Measurements from ENCODE around the gene PDYN.

Gene PDYN

GRCh38 chr20:1949347-1950100 lies 44.3 kb downstream of the PDYN start:
- DNase-seq, result no peak

GRCh38 chr20:1947535-1947846 lies 46.4 kb downstream of the PDYN start:
- DNase-seq, result no peak

- DNase-seq, result no peak
Measured at GRCh38 chr20:1946762-1947534, 46.9 kb downstream of the PDYN start.

GRCh38 chr20:1946442-1946761 lies 47.5 kb downstream of the PDYN start:
- no peak for DNase-seq

GRCh38 chr20:1945660-1946059 lies 48.2 kb downstream of the PDYN start:
- DNase-seq, result no peak

GRCh38 chr20:1945134-1945618 lies 48.7 kb downstream of the PDYN start:
- DNase-seq, result no peak

- DNase-seq, result no peak
Measured at GRCh38 chr20:1944345-1945091, 49.3 kb downstream of the PDYN start.

GRCh38 chr20:1943275-1944002 lies 50.4 kb downstream of the PDYN start:
- DNase-seq, result no peak

GRCh38 chr20:1942486-1943274 lies 51.2 kb downstream of the PDYN start:
- DNase-seq, result no peak

- no peak for DNase-seq
Measured at GRCh38 chr20:1942061-1942460, 51.8 kb downstream of the PDYN start.

GRCh38 chr20:1941226-1941625 lies 52.6 kb downstream of the PDYN start:
- no peak for DNase-seq

GRCh38 chr20:1940581-1940980 lies 53.3 kb downstream of the PDYN start:
- no peak for DNase-seq

- no peak for DNase-seq
Measured at GRCh38 chr20:1939270-1939595, 54.6 kb downstream of the PDYN start.

GRCh38 chr20:1938464-1939269 lies 55.2 kb downstream of the PDYN start:
- DNase-seq, result no peak

- DNase-seq, result no peak
Measured at GRCh38 chr20:1937316-1937976, 56.4 kb downstream of the PDYN start.

GRCh38 chr20:1935696-1936366 lies 58.0 kb downstream of the PDYN start:
- no peak for DNase-seq

GRCh38 chr20:1934721-1935573 lies 58.9 kb downstream of the PDYN start:
- DNase-seq, result no peak

GRCh38 chr20:1934156-1934555 lies 59.7 kb downstream of the PDYN start:
- no peak for DNase-seq

GRCh38 chr20:1933465-1933870 lies 60.4 kb downstream of the PDYN start:
- DNase-seq, result no peak
